Measurements from ENCODE around the gene IFITM1. TPM values are rescaled to one million over a fixed set of nuclear protein-coding genes. Genes with fewer than 3 reads are reported as not detected.

The IFITM1 gene
- total RNA-seq, 4 donors from 2014 or later: 47.8 to 103 (median 80.5) TPM

DNA sequence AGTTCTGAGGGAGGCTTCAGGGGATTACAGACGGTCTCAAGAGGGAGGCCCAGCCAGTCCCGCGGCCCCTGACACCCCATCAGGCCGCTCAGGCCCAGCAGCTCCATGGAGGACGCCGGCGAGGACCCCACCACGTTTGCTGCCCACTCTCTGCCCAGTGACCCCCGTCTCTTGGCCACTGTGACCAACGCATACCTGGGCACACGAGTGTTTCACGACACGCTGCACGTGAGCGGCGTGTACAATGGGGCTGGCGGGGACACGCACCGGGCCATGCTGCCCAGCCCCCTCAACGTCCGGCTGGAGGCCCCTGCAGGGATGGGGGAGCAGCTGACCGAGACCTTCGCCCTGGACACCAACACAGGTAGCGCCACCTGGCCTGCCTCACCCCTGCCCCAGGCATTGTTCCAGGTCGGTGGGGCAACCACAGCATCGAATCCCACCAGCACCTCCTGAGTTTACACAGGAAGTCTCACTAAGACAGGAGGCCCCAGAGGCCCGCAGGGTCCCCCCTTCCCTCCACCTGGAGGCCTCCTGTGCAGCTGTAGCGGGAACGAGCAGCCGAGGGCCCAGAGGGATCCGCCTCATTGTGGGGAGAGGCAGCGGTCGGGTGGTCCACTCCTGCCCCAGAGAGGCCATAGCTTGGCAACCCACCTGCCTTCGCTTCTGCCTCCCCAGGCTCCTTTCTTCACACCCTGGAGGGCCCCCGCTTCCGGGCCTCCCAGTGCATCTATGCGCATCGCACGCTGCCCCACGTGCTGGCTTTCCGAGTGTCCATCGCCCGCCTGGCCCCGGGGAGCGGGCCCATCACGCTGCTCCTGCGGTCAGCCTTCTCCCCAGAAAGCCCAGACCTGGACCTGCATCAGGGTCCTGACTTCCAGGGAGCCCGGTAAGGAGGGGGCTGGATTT, 23.9 kb upstream of the IFITM1 start:
- Histone ChIP-seq H3K36me3 (no peaks in the 10 kb centered on the region), H3K9me3 (no peaks in the 10 kb centered on the region), H3K27ac (peak overlapping the region in 3 of 4 donors; percentile 47 to 58 (median 55)), H3K4me3 (peak overlapping the region; percentile 41 to 59 (median 56)), H3K27me3 (peaks cover 14 to 21% (median 19%) of the 10 kb centered on the region in 3 donors), H3K4me1 (no peaks in the 10 kb centered on the region)
- DNase-seq (no peak), ATAC-seq (no peak)
- TF ChIP-seq, protein P1, sequence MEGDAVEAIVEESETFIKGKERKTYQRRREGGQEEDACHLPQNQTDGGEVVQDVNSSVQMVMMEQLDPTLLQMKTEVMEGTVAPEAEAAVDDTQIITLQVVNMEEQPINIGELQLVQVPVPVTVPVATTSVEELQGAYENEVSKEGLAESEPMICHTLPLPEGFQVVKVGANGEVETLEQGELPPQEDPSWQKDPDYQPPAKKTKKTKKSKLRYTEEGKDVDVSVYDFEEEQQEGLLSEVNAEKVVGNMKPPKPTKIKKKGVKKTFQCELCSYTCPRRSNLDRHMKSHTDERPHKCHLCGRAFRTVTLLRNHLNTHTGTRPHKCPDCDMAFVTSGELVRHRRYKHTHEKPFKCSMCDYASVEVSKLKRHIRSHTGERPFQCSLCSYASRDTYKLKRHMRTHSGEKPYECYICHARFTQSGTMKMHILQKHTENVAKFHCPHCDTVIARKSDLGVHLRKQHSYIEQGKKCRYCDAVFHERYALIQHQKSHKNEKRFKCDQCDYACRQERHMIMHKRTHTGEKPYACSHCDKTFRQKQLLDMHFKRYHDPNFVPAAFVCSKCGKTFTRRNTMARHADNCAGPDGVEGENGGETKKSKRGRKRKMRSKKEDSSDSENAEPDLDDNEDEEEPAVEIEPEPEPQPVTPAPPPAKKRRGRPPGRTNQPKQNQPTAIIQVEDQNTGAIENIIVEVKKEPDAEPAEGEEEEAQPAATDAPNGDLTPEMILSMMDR (IDR thresholded peaks at IDR 0.05 in 4 of 5, conservative IDR thresholded peaks at IDR 0.05 in 1 of 5): no peak
- TF ChIP-seq POLR2A (IDR thresholded peaks at IDR 0.05): no peak
- intact Hi-C loops (cut with DNase I; ENCODE audit: low total_unique reads) (loop anchor here (5.0 kb wide), 1 partner anchor 53 kb away; the partner anchor contains the start of genes PSMD13 and SIRT3), in situ Hi-C loops (cut with MboI; ENCODE audit: low sequenced_read_pairs in 4 of 4) (no loop called here)

DNA sequence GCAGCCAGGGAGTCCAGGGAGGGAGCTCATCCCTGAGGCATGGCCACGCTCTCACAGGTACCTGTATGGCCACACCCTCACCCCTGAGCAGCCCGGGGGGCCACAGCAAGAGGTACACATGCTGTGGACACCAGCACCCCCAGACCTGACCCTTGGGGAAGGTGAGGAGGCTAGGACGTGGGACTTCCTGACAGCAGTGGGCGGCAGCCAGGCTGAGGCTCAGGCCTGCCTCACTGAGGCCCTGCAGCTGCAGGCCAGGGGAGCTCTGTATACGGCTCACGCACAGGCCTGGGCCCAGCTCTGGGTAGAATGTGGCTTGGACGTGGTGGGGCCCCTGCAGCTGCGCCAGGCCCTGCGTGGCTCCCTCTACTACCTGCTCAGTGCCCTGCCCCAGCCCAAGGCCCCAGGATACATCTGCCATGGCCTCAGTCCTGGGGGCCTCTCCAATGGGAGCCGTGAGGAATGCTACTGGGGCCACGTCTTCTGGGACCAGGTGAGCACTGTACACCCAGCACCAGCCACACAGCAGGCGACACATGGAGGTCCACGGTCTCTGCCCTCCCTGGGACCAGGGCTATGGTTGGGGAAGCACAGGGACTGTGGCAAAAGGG, 23.1 kb upstream of the IFITM1 start:
- no peak for TF ChIP-seq POLR2A (IDR thresholded peaks at IDR 0.05)
- TF ChIP-seq, protein P1 (IDR thresholded peaks at IDR 0.05 in 4 of 5, conservative IDR thresholded peaks at IDR 0.05 in 1 of 5): no peak
- Histone ChIP-seq H3K4me3 (no peak overlapping the region), H3K36me3 (no peaks in the 10 kb centered on the region), H3K4me1 (no peaks in the 10 kb centered on the region), H3K27ac (no peak overlapping the region), H3K27me3 (peaks cover 12 to 20% (median 17%) of the 10 kb centered on the region in 3 donors), H3K9me3 (no peaks in the 10 kb centered on the region)
- intact Hi-C loops (cut with DNase I; ENCODE audit: low total_unique reads): no loop called here
- DNase-seq (no peak), ATAC-seq (no peak)
- in situ Hi-C loops (cut with MboI; ENCODE audit: low sequenced_read_pairs in 4 of 4): no loop called here

DNA sequence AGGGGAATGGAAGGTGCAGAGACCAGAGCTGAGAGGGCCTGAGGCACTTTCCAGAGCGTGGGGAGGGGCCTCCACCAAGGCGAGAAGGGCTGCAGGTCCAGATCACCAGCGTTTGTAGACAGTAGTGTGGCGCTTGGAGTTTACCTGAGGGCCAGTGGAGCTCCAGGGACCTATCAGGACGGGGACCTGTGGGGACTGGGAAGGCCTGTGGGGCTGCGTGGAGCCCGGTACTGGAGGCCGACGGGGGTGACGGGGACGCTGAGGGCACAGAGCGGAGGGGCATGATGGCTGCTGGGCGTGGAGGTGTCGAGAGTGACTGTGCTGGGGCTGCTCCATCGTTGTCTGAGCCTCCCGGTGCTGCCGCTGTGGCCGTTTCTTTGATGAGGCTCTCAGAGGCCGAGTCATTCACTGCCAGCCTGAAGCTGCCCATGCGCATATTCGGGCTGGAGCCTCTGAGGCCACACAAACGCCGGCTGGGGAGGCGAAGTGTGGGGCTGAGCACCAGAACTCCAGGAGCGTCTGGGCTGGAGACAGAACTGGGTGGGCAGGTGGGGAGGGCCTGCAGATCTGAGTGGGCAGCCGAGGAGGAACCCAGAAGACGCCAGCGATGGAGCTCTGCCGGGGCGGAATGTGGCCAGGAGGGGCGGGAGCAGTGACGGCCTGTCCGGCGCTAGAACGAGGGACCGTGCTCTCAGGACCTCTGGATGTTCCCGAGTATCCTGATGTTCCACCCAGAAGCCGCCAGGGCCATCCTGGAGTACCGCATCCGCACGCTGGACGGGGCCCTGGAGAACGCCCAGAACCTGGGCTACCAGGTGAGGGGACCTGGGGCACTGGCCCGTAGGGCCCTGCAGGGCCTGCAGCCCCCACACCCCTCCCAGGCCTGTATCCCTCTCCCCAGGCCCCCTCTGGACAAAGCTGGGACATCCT, 22.3 kb upstream of the IFITM1 start:
- Histone ChIP-seq H3K4me1 (no peaks in the 10 kb centered on the region), H3K9me3 (no peaks in the 10 kb centered on the region), H3K27ac (no peak overlapping the region), H3K4me3 (no peak overlapping the region), H3K36me3 (no peaks in the 10 kb centered on the region), H3K27me3 (peaks cover 9 to 20% (median 12%) of the 10 kb centered on the region in 3 donors)
- ATAC-seq (no peak), DNase-seq (no peak)
- no peak for TF ChIP-seq POLR2A (IDR thresholded peaks at IDR 0.05)
- TF ChIP-seq, protein P1 (IDR thresholded peaks at IDR 0.05 in 4 of 5, conservative IDR thresholded peaks at IDR 0.05 in 1 of 5): no peak
- in situ Hi-C loops (cut with MboI; ENCODE audit: low sequenced_read_pairs in 4 of 4): no loop called here
- intact Hi-C loops (cut with DNase I; ENCODE audit: low total_unique reads): no loop called here

DNA sequence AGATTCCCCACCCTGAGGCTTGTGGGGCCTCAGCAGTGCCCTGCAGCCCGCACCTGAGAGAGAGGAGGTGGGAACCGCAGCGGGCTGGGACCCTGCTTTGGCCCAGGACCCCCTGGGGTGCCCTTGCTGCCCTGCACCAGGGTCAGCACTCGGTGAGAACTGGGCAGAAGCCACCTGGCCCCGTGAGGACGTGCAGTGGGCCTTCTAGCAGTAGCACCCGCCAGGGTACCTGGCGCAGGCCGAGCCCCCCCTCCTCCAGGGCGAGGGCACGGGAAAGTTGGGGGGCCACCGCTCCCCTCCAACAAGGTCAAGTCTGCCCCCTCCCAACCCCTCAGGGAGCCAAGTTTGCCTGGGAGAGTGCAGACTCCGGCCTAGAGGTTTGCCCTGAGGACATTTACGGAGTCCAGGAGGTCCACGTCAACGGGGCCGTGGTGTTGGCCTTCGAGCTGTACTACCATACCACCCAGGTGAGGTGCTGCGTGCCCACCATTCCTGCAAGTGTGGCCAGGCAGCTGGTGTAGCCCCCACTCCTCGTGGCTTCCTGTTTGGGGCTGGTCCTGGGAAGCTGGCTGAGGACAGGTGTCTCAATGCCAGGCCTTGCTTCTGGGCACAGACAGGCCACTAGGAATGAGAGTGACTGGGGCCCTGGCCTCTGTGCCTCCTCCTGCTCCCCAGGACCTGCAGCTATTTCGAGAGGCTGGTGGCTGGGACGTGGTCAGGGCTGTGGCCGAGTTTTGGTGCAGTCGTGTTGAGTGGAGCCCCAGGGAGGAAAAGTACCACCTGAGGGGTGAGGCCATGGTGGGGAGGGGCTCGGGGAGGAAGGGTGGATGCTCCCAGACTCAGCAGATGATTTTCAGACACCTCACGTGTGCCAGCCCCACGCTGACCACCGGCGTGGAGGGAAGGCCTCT, 21.4 kb upstream of the IFITM1 start:
- no peak for ATAC-seq
- in situ Hi-C loops (cut with MboI; ENCODE audit: low sequenced_read_pairs in 4 of 4): no loop called here
- peaks cover 9 to 20% (median 12%) of the 10 kb centered on the region in 3 donors for H3K27me3 ChIP-seq

More for the DNA sequence above, 21.4 kb upstream of the IFITM1 start:
- Histone ChIP-seq H3K9me3 (no peaks in the 10 kb centered on the region), H3K36me3 (no peaks in the 10 kb centered on the region), H3K4me1 (no peaks in the 10 kb centered on the region), H3K27ac (no peak overlapping the region), H3K4me3 (no peak overlapping the region)
- DNase-seq: no peak
- TF ChIP-seq POLR2A (IDR thresholded peaks at IDR 0.05): no peak
- TF ChIP-seq, protein P1 (IDR thresholded peaks at IDR 0.05 in 4 of 5, conservative IDR thresholded peaks at IDR 0.05 in 1 of 5): no peak
- intact Hi-C loops (cut with DNase I; ENCODE audit: low total_unique reads): no loop called here

Data from gastrocnemius medialis (tissue), 4 donors.